Stimulated activated CD8-positive, alpha-beta memory T cell treated with anti-CD3 and anti-CD28 coated beads, Interleukin-15, amount 100 ng/mL, for 48 hours (primary cell): ENCODE data around the gene COMT.
A peak's percentile ranks its signal among the peaks of the same experiment; 100 is the strongest.

Experiments
- DNase-seq, 2 donors: peaks; one replicate each; pipeline ENCODE4 v3.0.0-alpha.2; 2020; ENCODE audit warnings: low read depth in 2 of 2

COMT gene

DNA sequence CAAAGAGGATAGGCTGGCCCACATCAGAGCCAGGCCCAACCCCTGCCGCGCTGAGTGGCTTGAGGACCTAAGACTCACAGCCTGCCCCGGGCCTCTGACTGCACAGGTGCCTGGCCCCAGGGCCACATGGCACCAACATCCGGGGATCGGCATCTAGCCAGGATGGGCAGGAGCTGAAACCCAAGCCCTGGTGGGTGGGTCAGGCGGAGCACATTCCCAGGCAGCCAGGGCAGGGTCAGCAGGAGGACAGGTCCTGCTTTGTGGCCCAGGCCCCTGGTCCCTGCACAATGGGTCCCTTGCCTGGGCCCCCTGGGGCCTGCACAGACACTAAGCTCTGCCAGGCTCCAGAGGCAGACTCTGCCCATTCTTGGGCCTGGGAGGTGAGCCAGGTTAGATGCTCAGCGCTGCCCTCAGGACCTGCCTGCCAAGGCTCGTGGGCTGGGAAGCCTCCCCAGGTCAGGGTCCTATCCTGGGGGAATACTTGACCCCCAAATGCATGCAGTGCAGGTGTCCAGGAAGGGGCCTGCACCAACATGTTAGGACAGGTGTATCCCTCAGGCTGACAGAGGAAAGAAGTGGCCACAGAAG is 41.5 kb downstream of the COMT start:
- no peak for DNase-seq

DNA sequence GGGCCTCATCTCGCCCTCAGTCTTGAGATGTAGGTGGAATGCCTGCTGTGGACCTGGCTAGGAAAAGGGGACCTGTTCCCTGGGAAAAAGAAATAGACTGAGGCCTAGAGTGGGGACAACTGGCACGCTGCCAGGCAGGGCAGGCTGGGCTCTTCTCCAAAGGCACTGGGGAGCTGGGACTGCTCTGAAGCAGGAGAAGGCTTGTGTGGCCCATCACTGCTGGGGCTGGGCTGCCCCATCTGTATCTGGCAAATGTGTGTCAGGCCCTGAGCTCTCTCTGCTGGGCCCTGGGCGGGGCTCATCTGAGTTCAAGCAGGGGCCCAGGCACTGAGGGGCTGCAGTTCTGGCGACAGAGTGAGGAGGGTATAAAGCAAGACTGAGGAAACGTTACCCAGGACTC is 42.2 kb downstream of the COMT start:
- no peak for DNase-seq

- DNase-seq, result no peak
These were observed 42.7 kb downstream of the COMT start for GRCh38 chr22:19984201-19984753.

DNA sequence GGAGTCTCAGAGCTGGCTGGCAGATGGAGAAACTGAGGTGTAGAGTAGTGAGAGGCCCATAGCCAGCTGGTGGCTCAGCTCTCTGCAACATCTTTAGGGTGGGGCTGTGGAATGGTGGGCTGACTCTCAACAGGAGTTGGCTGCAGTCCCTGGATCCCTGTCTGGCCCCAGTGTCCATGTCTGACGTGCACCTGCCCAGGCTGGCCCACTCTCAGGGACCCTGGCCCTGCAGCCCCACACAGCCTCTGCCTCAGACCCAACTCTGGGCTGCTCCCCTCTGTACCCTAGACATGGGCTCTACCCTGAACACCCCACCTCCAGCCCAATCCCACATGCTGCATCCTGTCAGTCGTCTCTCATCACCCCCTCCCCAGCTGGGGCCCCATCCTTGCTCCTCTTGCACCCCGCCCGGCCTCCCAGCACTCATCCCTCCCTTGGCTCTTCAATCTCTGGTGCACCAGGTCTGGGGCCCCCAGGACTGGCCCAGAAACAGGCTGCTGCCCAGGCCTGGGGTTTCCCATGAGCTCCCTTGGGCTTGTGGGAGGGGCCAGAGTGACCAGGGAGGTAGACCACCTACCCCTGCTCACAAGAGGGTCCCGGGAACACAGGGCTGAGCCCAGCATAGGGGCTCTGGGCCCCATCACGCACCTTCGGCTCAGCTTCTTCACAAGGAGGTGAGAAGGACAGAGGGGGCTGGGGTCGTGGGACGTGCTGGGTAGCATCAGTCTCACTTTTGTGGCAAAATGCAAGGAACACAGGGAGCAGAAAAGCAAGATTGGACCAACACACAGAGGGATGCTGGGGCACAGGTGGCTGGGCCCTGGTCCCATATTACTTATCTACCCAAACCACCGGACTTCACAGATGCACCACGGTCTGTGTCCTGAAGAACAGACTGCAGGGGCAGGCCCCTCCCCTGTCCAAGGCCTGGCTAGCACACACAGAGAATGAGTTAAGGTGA is 43.6 kb downstream of the COMT start:
- DNase-seq, result no peak

DNA sequence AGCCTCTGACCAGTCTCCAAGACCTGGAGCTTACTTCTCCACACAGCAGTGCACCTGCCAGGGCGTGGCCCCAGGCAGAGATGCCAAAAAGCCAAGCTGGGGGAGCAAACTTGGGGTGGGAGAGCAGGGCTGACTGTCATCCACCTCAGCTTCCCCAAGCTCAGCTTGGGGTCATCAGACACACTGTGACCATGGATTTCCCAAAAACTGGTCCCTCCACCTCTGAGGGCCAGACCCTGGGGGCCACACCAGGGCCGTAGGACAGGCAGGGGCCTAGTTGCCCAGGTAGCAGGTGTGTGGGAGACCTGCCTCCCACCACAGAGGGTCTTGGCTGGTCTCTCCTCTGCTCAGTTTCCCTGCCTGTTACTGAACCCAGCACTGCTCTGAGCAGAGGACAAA is 44.4 kb downstream of the COMT start:
- no peak for DNase-seq

GRCh38 chr22:19986410-19987341 is 45.1 kb downstream of the COMT start:
- DNase-seq, result peak; percentile 53 to 58

GRCh38 chr22:19987394-19988306 is 46.1 kb downstream of the COMT start:
- DNase-seq, result no peak

DNA sequence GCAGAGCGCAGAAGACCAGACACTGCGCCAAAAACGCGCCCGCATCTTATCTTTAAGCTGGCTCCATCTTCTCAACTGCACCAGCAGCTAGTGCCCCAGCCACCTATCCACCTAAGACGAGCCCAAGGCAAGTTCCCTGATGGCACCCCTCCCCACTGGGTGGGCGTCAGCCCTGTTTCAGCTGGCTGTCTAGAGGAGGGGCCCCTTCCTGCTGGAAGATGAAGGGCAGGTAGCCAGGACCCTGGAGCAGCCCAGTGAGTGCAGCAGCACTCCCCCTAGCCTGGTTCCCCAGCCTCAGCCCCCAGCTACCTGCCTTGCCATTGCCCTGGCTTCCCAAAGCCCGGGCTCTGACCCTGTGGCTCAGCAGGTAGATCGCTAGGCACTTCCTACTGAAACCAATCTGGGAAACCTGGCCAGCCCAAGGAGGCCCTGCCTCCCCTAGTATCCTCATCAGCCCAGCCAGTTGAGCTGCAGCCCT is 46.8 kb downstream of the COMT start:
- DNase-seq, result no peak

GRCh38 chr22:19988965-19989724 is 47.6 kb downstream of the COMT start:
- no peak for DNase-seq

GRCh38 chr22:19989725-19990067 is 48.1 kb downstream of the COMT start:
- no peak for DNase-seq

DNA sequence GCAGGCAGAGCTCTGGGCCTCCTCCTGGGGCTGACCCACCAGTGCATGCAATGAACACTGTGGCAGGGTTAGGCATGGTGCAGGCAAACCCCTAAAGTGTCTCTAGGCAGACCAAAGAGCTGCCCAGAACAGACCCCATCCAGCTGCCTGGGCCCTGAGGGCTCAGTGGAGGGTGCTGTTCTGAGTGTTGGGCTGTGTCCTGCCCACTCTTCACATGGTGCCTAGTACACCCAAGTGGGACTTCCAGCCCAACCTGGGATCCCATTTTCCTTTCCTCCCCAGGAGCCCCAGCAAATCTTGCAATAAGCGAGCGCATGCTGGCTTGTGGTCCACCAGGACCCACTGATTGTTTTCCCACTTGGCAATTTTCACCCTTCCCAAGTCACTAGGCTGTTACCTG is 48.6 kb downstream of the COMT start:
- no peak for DNase-seq

DNA sequence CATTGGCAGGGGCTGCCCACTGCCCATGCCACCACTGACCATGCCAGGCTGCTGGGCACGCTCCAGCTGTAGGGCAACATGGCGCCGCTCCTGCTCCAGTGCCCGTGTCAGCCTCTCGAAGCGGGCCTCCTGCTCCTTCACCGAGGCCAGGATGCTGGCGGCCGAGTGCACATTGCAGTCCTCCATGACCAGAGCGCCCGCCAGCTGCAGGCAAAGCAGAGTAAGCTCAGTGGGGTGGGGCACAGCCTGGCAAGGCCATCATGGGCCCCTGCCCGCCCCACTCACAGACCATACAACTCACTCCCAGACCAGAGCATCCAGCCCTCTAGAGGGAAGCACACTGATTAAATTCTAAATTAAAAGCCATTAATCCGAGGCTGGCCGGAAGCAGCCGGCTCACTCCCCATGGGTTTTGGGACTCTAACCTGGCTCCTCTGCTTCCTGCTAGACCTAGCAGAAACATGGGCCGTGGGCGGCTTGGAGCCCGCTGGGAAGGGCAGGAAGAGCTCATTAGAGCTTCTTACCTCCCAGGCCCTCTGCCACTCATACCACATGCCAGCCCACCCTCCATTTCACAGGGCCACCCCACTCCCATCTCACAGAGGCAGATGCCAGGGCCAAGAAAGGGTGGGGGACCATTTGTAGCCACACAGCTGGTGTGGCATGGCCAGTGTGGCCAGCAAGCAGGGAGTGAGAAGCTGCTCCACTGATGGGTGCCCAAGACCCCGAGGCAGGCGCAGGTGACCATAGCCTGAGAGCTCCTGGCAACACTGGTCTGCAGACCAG is 49.2 kb downstream of the COMT start:
- DNase-seq, result no peak

DNA sequence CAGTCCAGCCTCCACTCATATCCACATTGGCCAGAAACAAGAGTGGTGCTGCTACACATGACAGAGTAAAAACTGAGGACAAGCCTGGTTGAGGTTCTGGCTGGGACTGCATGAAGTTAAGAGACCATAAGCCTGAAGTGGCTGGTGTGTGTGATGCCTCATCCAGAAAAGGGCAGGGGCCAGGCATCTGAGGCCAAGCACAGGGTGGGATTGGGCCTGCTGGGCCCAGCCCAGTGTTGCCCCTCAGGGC is 49.7 kb downstream of the COMT start:
- no peak for DNase-seq

GRCh38 chr22:19991645-19992451 is 50.3 kb downstream of the COMT start:
- no peak for DNase-seq

DNA sequence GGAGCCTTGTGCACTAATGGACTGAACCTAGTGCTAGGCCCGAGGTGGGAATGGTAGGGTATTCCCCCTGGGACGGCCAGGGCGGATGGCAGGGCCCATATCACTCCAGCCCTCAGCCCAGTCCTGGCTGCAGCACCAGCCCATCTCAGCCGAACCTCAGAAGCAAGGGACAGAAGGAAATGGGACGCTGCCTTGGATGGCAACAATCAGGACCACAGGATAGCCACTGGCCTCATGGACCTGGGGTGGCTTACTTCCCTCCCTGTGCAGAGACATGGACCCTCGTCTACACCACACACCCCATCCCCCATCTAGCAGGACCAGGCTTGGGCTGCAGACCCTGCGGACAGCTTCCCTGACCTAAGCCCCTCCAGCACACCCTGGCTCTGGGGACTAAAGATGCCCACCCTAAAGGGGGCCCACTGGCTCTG is 50.9 kb downstream of the COMT start:
- DNase-seq, result no peak

DNA sequence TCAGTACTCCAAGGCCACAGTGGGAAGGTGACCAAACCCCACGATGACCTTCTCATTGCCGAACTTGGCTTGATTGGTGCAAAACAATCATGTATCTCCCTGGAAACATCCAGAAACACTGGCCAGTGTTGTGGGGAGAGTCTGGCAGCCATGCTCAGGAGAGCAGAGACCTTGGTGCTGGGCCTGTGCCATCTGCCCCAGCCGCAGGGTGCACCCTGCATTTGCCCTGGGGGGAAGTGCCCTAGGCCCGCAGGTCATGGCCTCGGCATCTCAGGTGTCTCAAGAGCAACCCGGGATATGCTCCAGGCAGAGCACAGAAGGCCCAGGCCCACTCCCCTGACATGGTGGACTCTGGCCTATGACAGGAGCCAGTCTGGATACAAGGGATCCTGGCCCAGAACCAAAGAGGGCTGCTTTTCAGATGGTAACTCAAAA is 51.4 kb downstream of the COMT start:
- no peak for DNase-seq

GRCh38 chr22:19993926-19994325 is 52.4 kb downstream of the COMT start:
- DNase-seq, result no peak

GRCh38 chr22:19994851-19995610 is 53.5 kb downstream of the COMT start:
- no peak for DNase-seq
